Stimulated activated CD8-positive, alpha-beta memory T cell treated with anti-CD3 and anti-CD28 coated beads, Interleukin-12 subunit alpha, Interleukin-12 subunit beta, amount 100 ng/mL, for 24 hours (primary cell): ENCODE data around the gene TMCO4.
"Not testable (repeated sequence)": the region's sequence is repeated elsewhere in the genome, so short reads cannot be mapped to it uniquely, and the experiment has no call there.

Source experiments
- DNase-seq: peaks from one replicate; pipeline ENCODE4 v3.0.0-alpha.2; 2020; ENCODE audit errors: extremely low read depth

The TMCO4 gene

GRCh38 chr1:19799230-19800075, at the start of gene TMCO4:
TMCO4 (minus strand) TSS chr1:19799916; CDS start chr1:19780758, 19,158 bp downstream.
- DNase-seq: peak; percentile 16

- not testable (repeated sequence) for DNase-seq
Measured at GRCh38 chr1:19849307-19849706, 49.6 kb upstream of the TMCO4 start.

GRCh38 chr1:19847334-19847733, 47.6 kb upstream of the TMCO4 start:
- not testable (repeated sequence) for DNase-seq

- no peak for DNase-seq
Measured at GRCh38 chr1:19846338-19846737, 46.6 kb upstream of the TMCO4 start.

- DNase-seq: no peak
Measured at GRCh38 chr1:19845555-19845954, 45.8 kb upstream of the TMCO4 start.

- no peak for DNase-seq
Measured at GRCh38 chr1:19844731-19845495, 45.2 kb upstream of the TMCO4 start.

GRCh38 chr1:19840228-19840627, 40.5 kb upstream of the TMCO4 start:
- no peak for DNase-seq

GRCh38 chr1:19837866-19838265, 38.1 kb upstream of the TMCO4 start:
- no peak for DNase-seq

GRCh38 chr1:19835578-19835977, 35.9 kb upstream of the TMCO4 start:
- no peak for DNase-seq

- DNase-seq: no peak
Measured at GRCh38 chr1:19831441-19831840, 31.7 kb upstream of the TMCO4 start.

GRCh38 chr1:19828546-19828945, 28.8 kb upstream of the TMCO4 start:
- no peak for DNase-seq

GRCh38 chr1:19825298-19825697, 25.6 kb upstream of the TMCO4 start:
- no peak for DNase-seq

- no peak for DNase-seq
Measured at GRCh38 chr1:19824541-19824940, 24.8 kb upstream of the TMCO4 start.

- DNase-seq: no peak
Measured at GRCh38 chr1:19824036-19824435, 24.3 kb upstream of the TMCO4 start.

- DNase-seq: no peak
Measured at GRCh38 chr1:19819701-19820100, 20.0 kb upstream of the TMCO4 start.

GRCh38 chr1:19818324-19818723, 18.6 kb upstream of the TMCO4 start:
- DNase-seq: no peak

GRCh38 chr1:19817160-19817559, 17.4 kb upstream of the TMCO4 start:
- no peak for DNase-seq

GRCh38 chr1:19816737-19817086, 17.0 kb upstream of the TMCO4 start:
- not testable (repeated sequence) for DNase-seq

GRCh38 chr1:19815801-19816736, 16.4 kb upstream of the TMCO4 start:
- no peak for DNase-seq

GRCh38 chr1:19814681-19815503, 15.2 kb upstream of the TMCO4 start, which contains the start of gene RNF186:
RNF186 (minus strand) TSS chr1:19815283; CDS start chr1:19815101, 182 bp downstream.
- DNase-seq: no peak

- DNase-seq: no peak
Measured at GRCh38 chr1:19814244-19814661, 14.5 kb upstream of the TMCO4 start.
